OCI-LY1 (cell line): ENCODE data around the gene MAML1.
A peak's percentile ranks its signal among the peaks of the same experiment; 100 is the strongest.

Experiments
- H2AFZ ChIP-seq: fragments of 200-600 bp; sonication (generic), shearing (Covaris generic); 2 replicates; pipeline ENCODE4 v1.6.0; 2014; ENCODE audit warnings: antibody characterized with exemption, mild to moderate bottlenecking, low read length
- H3F3A ChIP-seq: fragments of 200-600 bp; sonication (generic), shearing (Covaris generic); 2 replicates; pipeline ENCODE4 v1.6.0; 2014; ENCODE audit warnings: mild to moderate bottlenecking, antibody characterized with exemption, low read length, moderate library complexity; ENCODE audit not compliant: insufficient read depth
- H3K27ac ChIP-seq: fragments of 200-600 bp; sonication (generic); 2 replicates; pipeline ENCODE4 v1.5.1; 2014; ENCODE audit warnings: low read length, mixed run types, mild to moderate bottlenecking, low read depth; ENCODE audit not compliant: poor library complexity, severe bottlenecking
- H3K27me3 ChIP-seq: fragments of 200-600 bp; sonication (generic); 2 replicates; pipeline ENCODE4 v1.6.0; 2014; ENCODE audit warnings: antibody characterized with exemption, mild to moderate bottlenecking, low read length, moderate library complexity; ENCODE audit not compliant: insufficient read depth
- H3K36me3 ChIP-seq: fragments of 200-600 bp; sonication (generic); 2 replicates; pipeline ENCODE4 v1.6.1; 2014; ENCODE audit warnings: mild to moderate bottlenecking, antibody characterized with exemption, low read length, moderate library complexity, mixed read lengths; ENCODE audit not compliant: insufficient read depth
- H3K4me1 ChIP-seq: fragments of 200-600 bp; sonication (generic); 2 replicates; pipeline ENCODE4 v1.5.1; 2014; ENCODE audit warnings: mild to moderate bottlenecking, low read length, moderate library complexity; ENCODE audit not compliant: insufficient read depth, severe bottlenecking
- H3K4me2 ChIP-seq: fragments of 200-600 bp; sonication (generic), shearing (Covaris generic); 2 replicates; pipeline ENCODE4 v1.6.1; 2014; ENCODE audit warnings: low read length
- H3K4me3 ChIP-seq: fragments of 200-600 bp; sonication (generic); 2 replicates; pipeline ENCODE4 v1.5.1; 2014; ENCODE audit warnings: low read length, low read depth, mild to moderate bottlenecking, mixed read lengths; ENCODE audit not compliant: poor library complexity, severe bottlenecking
- H3K79me2 ChIP-seq: fragments of 200-600 bp; shearing (Covaris generic); 2 replicates; pipeline ENCODE4 v1.6.1; 2016; ENCODE audit warnings: mixed run types, low read length, mixed read lengths; ENCODE audit not compliant: insufficient read depth
- H3K9ac ChIP-seq: fragments of 200-600 bp; sonication (generic), shearing (Covaris generic); 2 replicates; pipeline ENCODE4 v1.6.1; 2014; ENCODE audit warnings: mild to moderate bottlenecking, low read length, mixed read lengths
- H3K9me2 ChIP-seq: fragments of 200-600 bp; sonication (generic), shearing (Covaris generic); 2 replicates; pipeline ENCODE4 v1.6.1; 2014; ENCODE audit warnings: low read depth, mild to moderate bottlenecking, low read length, mixed read lengths
- H3K9me3 ChIP-seq: fragments of 200-600 bp; shearing (Covaris generic); 2 replicates; pipeline ENCODE4 v1.6.1; 2014; ENCODE audit warnings: low read length, mixed read lengths
- H4K20me1 ChIP-seq: fragments of 200-600 bp; sonication (generic), shearing (Covaris generic); 2 replicates; pipeline ENCODE4 v1.6.0; 2016; ENCODE audit warnings: mild to moderate bottlenecking, low read length; ENCODE audit not compliant: insufficient read depth
- CTCF ChIP-seq: fragments of 200-600 bp; sonication (generic), shearing (Covaris generic); IDR thresholded peaks from 2 replicates; pipeline ENCODE4 v1.5.1; 2017; ENCODE audit warnings: mild to moderate bottlenecking, antibody characterized with exemption, low read length, moderate library complexity, mixed read lengths
- EZH2 ChIP-seq: fragments of 200-600 bp; sonication (generic), shearing (Covaris generic); IDR thresholded peaks from 2 replicates; pipeline ENCODE4 v1.8.0; 2017; ENCODE audit warnings: borderline replicate concordance, mixed run types, mild to moderate bottlenecking, antibody characterized with exemption, low read length, moderate library complexity, mixed read lengths

Gene MAML1

DNA sequence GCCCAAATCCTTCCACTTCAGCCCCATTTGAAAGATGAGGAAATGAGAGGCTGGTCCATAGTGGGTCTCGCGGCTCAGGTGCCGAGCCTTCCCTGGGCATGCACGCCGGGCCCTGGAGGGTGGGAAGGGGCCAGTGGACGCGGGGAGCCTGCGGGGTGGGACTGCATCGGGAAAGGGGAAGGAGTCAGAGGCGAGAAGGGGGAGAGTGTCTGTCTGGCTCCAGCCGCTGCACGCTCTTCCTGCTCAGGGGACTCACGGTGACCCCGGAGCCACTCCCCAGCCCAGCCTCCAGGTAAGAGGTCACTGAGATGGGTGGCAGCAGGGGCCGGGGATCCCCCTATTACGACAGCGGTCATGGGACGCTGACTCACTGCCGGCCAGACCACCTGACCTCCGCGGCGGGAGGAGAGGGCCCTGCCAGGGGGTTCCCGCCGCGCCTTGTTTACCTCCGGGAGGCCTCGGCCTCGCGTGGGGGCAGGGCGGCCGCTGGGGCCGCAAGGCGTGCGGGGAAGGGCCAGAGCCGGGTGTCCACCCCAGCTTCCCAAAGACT lies 86.2 kb downstream of the MAML1 start:
- H3F3A ChIP-seq = no peaks in the 10 kb centered on the region
- H2AFZ ChIP-seq = no peak overlapping the region; the same call in 1 of the 2 replicates
- H3K27me3 ChIP-seq = no peaks in the 10 kb centered on the region
- TF ChIP-seq CTCF (no peak), EZH2 (no peak)
- peak overlapping the region; percentile 88 for H3K4me3 ChIP-seq
- peak overlapping the region; percentile 77 for H3K4me2 ChIP-seq
- H4K20me1 ChIP-seq = no peaks in the 10 kb centered on the region
- H3K9me3 ChIP-seq = no peaks in the 10 kb centered on the region
- H3K27ac ChIP-seq = peak overlapping the region; percentile 72
- peak overlapping the region; percentile 82 for H3K9ac ChIP-seq
- H3K79me2 ChIP-seq = peaks cover 10% of the 10 kb centered on the region; the same call in 1 of the 2 replicates
- no peaks in the 10 kb centered on the region for H3K9me2 ChIP-seq
- peaks cover 45% of the 10 kb centered on the region for H3K4me1 ChIP-seq
- peaks cover 17% of the 10 kb centered on the region for H3K36me3 ChIP-seq

DNA sequence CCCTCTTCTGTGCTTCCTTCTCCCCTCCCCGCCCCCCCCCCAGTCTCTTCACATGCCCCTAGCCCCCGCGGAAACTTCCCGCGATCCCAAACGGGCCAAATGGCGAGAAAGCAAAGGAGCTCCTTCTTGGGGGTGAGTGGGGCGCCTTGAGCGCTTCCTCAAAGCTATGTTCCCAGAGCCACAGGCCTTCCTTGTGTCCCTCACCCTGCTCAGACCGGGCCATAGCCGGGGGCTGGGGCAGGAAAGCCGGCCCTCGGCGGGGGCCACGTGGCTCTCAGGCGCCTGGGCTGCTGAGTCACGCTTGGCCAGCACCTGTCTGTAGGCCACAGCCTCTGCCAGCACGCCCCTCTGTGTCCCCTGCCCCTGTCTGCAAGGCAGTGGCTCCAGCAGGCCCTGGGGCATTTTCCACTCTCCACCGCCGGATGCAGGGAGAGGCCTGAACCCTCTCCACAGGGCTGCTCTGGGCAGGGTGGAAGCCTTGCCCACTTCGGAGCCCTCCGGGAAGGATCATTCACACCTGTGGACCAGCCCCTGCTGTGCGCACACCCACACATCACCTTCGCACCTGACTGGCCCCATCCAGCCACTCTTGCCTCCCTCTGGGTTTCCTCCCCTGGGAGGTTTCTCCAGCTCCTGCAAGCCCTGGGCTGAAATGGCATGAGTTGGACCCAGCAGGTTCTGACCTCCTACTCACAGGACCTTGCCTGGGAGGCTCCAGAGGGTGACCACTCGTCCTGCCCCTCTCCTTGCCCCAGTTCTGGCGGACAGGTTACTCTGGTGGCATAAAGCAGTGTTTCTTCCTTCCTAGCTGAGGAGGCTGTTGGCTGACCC lies 86.9 kb downstream of the MAML1 start:
- Histone ChIP-seq H3K4me3 (peak overlapping the region; percentile 88), H3K27me3 (no peaks in the 10 kb centered on the region), H2AFZ (no peak overlapping the region), H3K79me2 (peaks cover 10% of the 10 kb centered on the region; the same call in 1 of the 2 replicates), H3K36me3 (peaks cover 24% of the 10 kb centered on the region), H3K9me2 (no peaks in the 10 kb centered on the region), H3F3A (no peaks in the 10 kb centered on the region), H3K9me3 (no peaks in the 10 kb centered on the region), H3K9ac (peak overlapping the region; percentile 82), H4K20me1 (no peaks in the 10 kb centered on the region), H3K27ac (peak overlapping the region; percentile 72), H3K4me1 (peaks cover 45% of the 10 kb centered on the region), H3K4me2 (peak overlapping the region; percentile 77)
- TF ChIP-seq CTCF = no peak
- TF ChIP-seq EZH2 = no peak

DNA sequence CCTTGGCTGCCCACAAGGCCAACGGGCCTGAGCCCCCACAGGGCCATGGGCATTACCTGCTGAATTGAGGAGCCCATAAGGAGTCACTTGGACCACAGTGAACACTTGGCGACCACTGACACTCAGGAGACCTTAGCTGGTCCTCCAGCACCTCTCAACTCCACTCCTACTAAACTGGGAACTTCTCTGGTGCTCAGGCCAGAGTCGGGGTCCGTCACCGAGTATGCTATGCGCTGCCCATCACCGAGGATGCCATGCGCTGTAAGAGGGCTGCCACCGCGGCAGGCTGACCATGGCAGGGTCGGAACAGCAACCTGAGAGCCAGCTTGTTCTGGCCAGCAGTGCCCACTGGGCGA lies 87.5 kb downstream of the MAML1 start:
- Histone ChIP-seq H3K9ac (peak overlapping the region; percentile 82), H3K9me3 (no peaks in the 10 kb centered on the region), H4K20me1 (no peaks in the 10 kb centered on the region), H3K4me3 (peak overlapping the region; percentile 88), H3K79me2 (peaks cover 10% of the 10 kb centered on the region; the same call in 1 of the 2 replicates), H3K27me3 (no peaks in the 10 kb centered on the region), H3F3A (no peaks in the 10 kb centered on the region), H3K4me1 (peaks cover 45% of the 10 kb centered on the region), H3K4me2 (peak overlapping the region; percentile 77), H3K36me3 (peaks cover 30% of the 10 kb centered on the region), H2AFZ (no peak overlapping the region), H3K9me2 (no peaks in the 10 kb centered on the region), H3K27ac (peak overlapping the region; percentile 72)
- TF ChIP-seq EZH2 = no peak
- no peak for TF ChIP-seq CTCF
